ENCODE data around the gene XRCC6.

XRCC6 gene

GRCh38 chr22:41681616-41682015 lies 60.5 kb downstream of the XRCC6 start:
- peak; percentile 59 for ATAC-seq
- TF ChIP-seq ISL1 (CRISPR knock-in tag; IDR thresholded peaks at IDR 0.05) = no peak
- no peak for TF ChIP-seq GLIS3 (CRISPR knock-in tag; IDR thresholded peaks at IDR 0.05)
- no peak for TF ChIP-seq ZNF565 (CRISPR knock-in tag; conservative IDR thresholded peaks at IDR 0.05; ENCODE audit: low read depth)
- no peak for TF ChIP-seq CSDC2 (CRISPR knock-in tag; IDR thresholded peaks at IDR 0.05)
- no peak for TF ChIP-seq RARB (CRISPR knock-in tag; IDR thresholded peaks at IDR 0.05)
- no peak for TF ChIP-seq TCF4 (CRISPR knock-in tag; IDR thresholded peaks at IDR 0.05; ENCODE audit: borderline replicate concordance)
- TF ChIP-seq TSHZ2 (CRISPR knock-in tag; IDR thresholded peaks at IDR 0.05) = no peak
- TF ChIP-seq ZNF8 (CRISPR knock-in tag; IDR thresholded peaks at IDR 0.05) = no peak

GRCh38 chr22:41682033-41682807 lies 61.1 kb downstream of the XRCC6 start:
- TF ChIP-seq TCF4 (CRISPR knock-in tag; IDR thresholded peaks at IDR 0.05; ENCODE audit: borderline replicate concordance) (no peak), TOX (CRISPR knock-in tag; IDR thresholded peaks at IDR 0.05; ENCODE audit: borderline replicate concordance) (no peak), RARB (CRISPR knock-in tag; IDR thresholded peaks at IDR 0.05) (no peak), PPARA (CRISPR knock-in tag; IDR thresholded peaks at IDR 0.05; ENCODE audit: borderline replicate concordance) (no peak), CREB5 (CRISPR knock-in tag; IDR thresholded peaks at IDR 0.05; ENCODE audit: low read depth) (no peak), PATZ1 (CRISPR knock-in tag; IDR thresholded peaks at IDR 0.05; ENCODE audit: borderline replicate concordance) (no peak), ZNF70 (CRISPR knock-in tag; IDR thresholded peaks at IDR 0.05) (no peak), ZNF565 (CRISPR knock-in tag; conservative IDR thresholded peaks at IDR 0.05; ENCODE audit: low read depth) (no peak), CSDC2 (CRISPR knock-in tag; IDR thresholded peaks at IDR 0.05) (no peak), ISL1 (CRISPR knock-in tag; IDR thresholded peaks at IDR 0.05) (no peak), ZNF8 (CRISPR knock-in tag; IDR thresholded peaks at IDR 0.05) (no peak), POU6F1 (CRISPR knock-in tag; IDR thresholded peaks at IDR 0.05; ENCODE audit: borderline replicate concordance, low read depth) (no peak), ESRRG (CRISPR knock-in tag; IDR thresholded peaks at IDR 0.05) (no peak)
- ATAC-seq = peak; percentile 98

GRCh38 chr22:41683052-41683451 lies 62.0 kb downstream of the XRCC6 start:
- ATAC-seq = no peak
- TF ChIP-seq TSHZ2 (CRISPR knock-in tag; IDR thresholded peaks at IDR 0.05) = no peak
- TF ChIP-seq ZNF8 (CRISPR knock-in tag; IDR thresholded peaks at IDR 0.05) = no peak
- TF ChIP-seq ZNF565 (CRISPR knock-in tag; conservative IDR thresholded peaks at IDR 0.05; ENCODE audit: low read depth) = no peak
- TF ChIP-seq TCF4 (CRISPR knock-in tag; IDR thresholded peaks at IDR 0.05; ENCODE audit: borderline replicate concordance) = no peak
- no peak for TF ChIP-seq PATZ1 (CRISPR knock-in tag; IDR thresholded peaks at IDR 0.05; ENCODE audit: borderline replicate concordance)
- TF ChIP-seq BACH2 (CRISPR knock-in tag; IDR thresholded peaks at IDR 0.05; ENCODE audit: borderline replicate concordance) = no peak
- no peak for TF ChIP-seq ISL1 (CRISPR knock-in tag; IDR thresholded peaks at IDR 0.05)
- no peak for TF ChIP-seq TOX (CRISPR knock-in tag; IDR thresholded peaks at IDR 0.05; ENCODE audit: borderline replicate concordance)
- no peak for TF ChIP-seq OSR1 (CRISPR knock-in tag; IDR thresholded peaks at IDR 0.05)
- TF ChIP-seq SNAI2 (CRISPR knock-in tag; IDR thresholded peaks at IDR 0.05) = no peak
- TF ChIP-seq ZFP30 (CRISPR knock-in tag; IDR thresholded peaks at IDR 0.05) = no peak
- TF ChIP-seq ARNTL (CRISPR knock-in tag; IDR thresholded peaks at IDR 0.05; ENCODE audit: borderline replicate concordance, low read depth) = no peak
- no peak for TF ChIP-seq CSDC2 (CRISPR knock-in tag; IDR thresholded peaks at IDR 0.05)
- TF ChIP-seq CSRNP3 (CRISPR knock-in tag; IDR thresholded peaks at IDR 0.05) = no peak
- no peak for TF ChIP-seq PPARA (CRISPR knock-in tag; IDR thresholded peaks at IDR 0.05; ENCODE audit: borderline replicate concordance)
- no peak for TF ChIP-seq ZNF70 (CRISPR knock-in tag; IDR thresholded peaks at IDR 0.05)
- no peak for TF ChIP-seq GLIS3 (CRISPR knock-in tag; IDR thresholded peaks at IDR 0.05)
- TF ChIP-seq RARB (CRISPR knock-in tag; IDR thresholded peaks at IDR 0.05) = no peak

Data from SK-N-SH treated with all-trans-retinoic acid at 6 μM for 48 hours (cell line).